ENCODE results near the gene TPK1.
A peak's percentile ranks its signal among the peaks of the same experiment; 100 is the strongest.
"Not testable (repeated sequence)": the region's sequence is repeated elsewhere in the genome, so short reads cannot be mapped to it uniquely, and the experiment has no call there.

TPK1 gene

DNA sequence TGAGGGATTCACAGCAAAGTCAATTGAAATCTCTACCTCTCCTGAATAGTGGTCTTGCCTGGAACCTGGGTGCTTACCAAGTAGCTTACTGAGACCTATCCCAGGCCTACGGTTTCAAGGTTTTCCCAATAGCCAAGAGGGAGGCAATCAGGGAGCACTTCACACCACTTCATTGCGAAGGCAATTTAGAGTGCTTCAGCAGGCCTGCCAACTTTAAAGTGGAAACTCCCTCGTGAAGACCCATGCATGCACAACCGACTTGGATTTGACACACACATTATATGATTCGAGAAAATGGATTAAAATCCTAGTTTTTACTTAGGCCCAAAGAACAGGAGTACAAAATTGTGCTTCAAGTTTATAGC is 380.8 kb downstream of the TPK1 start:
- no peak for DNase-seq

DNA sequence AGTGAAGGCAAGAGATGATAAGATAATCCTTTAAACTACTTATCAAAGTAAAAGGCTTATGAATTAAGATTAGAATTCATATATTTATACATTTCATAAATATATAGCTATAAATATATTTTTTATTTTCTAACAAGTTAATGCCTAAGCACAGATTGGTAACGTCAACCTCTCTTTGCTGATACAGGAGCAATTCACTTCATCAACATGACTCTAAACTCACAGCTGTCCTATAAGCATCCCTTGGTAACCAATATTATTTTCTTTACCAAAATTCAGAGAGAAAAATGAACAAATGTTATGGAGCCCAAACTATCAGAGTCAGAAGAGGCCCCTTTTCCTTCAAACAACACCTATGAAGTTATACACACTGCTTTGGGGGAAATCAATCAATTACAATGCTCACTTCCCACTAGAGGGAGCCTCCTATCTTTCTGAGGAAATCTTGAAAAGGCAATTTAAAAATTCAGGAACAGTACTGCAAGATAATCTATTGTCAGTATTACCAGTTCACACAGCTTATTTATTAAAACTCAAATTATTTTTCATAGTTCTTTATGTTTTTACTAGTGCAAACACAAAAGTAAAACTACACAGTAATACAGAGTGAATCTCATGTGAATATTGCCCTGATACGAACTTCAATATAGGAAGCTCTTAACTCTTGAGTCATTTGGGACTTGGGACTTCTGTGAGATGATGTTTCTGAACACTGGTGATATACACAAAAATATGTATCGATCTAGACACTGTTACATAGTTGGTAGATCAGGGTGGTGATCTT is 381.4 kb downstream of the TPK1 start:
- no peak for DNase-seq

- no peak for DNase-seq
Observed at GRCh38 chr7:144452064-144452463, 383.8 kb downstream of the TPK1 start.

DNA sequence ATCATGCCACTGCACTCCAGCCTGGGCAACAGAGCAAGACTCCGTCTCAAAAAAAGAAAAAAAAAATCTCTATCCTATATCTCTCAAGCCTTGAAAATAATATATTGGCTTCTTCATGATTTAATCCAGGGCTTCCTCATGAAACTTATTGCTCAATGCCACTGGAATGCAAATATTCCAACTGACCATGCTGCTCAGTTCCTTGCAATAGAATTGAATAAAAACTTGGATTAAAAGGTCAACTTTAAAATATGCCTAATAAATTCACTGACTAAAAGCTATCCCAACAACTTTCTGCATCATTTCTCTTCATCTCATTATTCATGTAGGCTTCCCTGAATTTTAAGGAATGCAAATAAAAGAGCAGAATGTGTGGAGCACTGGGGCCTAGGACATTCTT is 390.3 kb downstream of the TPK1 start:
- no peak for DNase-seq

GRCh38 chr7:144439717-144440205 is 396.1 kb downstream of the TPK1 start:
- no peak for DNase-seq

DNA sequence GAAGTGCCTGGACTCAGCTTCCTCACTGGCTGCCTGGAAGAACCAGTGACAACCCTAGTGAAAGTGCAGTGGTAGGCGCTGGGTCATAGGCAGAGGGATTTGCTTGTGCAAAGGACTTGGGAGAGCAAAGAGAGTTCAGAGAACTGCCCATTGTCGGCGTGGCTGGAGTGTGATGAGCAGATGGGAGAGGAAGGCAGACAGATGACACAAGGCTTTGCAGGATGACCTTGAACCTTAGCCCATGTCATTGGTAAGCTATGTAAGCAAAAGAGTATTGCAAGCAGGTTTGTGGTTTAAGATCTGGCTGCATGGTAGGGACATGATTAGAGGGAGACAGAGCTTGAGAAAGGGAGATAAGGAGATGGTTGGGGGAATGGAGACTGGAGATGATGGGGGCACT is 397.1 kb downstream of the TPK1 start:
- no peak for DNase-seq

DNA sequence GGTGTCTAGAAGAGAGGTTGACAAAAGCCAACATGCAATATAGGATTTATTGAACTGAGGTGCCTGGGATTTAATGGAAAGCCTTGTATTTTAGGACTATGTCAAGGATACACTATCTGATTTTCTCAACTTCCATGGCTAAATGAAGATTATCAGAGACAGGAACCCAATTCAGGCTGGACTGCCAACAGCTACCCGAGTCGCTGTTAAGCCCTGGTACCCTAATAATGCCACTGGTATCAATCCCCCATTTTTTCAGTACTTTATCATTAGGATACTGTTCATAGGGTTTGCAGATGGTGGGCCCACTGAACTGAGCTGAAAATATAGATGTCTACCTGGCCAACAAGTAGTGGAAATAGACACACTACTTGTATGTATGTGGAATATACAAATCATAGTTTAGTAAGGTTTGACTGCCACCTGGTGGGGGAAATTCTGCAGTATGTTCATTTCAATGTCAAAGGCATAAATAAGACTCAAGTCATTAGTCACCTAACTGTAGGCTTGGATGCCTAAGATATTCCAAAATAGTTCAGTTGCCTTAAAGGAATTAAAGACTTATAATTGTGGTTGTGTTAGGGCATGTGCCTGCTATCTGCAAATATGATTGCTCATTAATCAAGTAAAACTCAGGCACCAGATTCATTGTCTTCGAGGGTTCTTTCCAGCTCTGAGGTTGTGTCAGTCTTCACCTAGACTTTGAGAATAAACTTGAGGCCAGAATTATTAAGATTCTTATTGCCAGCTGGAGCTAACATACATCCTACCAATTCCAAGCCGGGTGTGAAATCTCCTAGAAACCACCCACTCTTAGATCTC is 398.3 kb downstream of the TPK1 start:
- DNase-seq = peak; percentile 37

GRCh38 chr7:144436500-144436899 is 399.4 kb downstream of the TPK1 start:
- DNase-seq = no peak

GRCh38 chr7:144428431-144428830 is 407.4 kb downstream of the TPK1 start:
- DNase-seq = no peak

- DNase-seq = not testable (repeated sequence)
Observed at GRCh38 chr7:144427539-144427938, 408.3 kb downstream of the TPK1 start.

GRCh38 chr7:144418931-144419330 is 416.9 kb downstream of the TPK1 start:
- not testable (repeated sequence) for DNase-seq

- DNase-seq = no peak
Observed at GRCh38 chr7:144416341-144416740, 419.5 kb downstream of the TPK1 start.

GRCh38 chr7:144415858-144416257 is 420.0 kb downstream of the TPK1 start:
- no peak for DNase-seq

DNA sequence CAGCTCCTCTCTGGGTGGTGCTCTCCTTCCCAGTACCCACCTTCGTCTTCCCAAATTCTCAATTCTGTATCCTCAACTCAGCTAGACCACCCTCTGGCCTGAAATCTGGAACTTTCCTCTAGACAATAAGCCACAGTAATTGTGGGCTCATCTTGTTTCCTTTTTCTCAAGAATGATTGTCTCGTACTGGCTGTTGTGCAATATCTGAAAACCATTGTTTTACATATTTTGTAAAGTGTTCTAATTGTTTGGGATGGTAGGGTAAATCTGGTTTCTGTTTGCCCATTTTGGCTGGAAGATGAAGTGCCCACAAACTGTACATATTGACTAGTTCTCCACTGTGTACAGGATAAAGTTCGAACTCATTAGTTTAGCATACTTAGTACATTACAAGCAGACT is 421.0 kb downstream of the TPK1 start:
- no peak for DNase-seq

- no peak for DNase-seq
Observed at GRCh38 chr7:144410441-144410840, 425.4 kb downstream of the TPK1 start.

DNA sequence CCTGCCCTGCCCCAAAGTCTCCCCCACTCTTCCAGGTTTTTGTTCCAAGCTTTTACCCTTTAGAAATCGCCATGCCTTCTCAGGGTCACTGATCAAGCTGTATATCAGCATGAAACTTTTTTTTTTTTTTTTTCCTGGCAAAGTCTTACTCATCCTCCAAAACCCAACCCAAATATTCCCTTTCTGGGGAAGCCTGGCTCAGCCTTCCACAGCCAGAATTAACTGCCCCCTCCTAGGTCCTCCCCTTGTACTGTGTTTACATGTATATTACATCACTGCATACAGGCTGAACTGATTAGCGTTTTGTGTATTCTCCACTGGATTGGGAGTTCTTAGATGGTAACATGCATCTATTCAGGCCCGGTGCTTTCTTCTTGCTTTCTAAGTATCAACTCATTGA is 427.7 kb downstream of the TPK1 start:
- DNase-seq = no peak

DNA sequence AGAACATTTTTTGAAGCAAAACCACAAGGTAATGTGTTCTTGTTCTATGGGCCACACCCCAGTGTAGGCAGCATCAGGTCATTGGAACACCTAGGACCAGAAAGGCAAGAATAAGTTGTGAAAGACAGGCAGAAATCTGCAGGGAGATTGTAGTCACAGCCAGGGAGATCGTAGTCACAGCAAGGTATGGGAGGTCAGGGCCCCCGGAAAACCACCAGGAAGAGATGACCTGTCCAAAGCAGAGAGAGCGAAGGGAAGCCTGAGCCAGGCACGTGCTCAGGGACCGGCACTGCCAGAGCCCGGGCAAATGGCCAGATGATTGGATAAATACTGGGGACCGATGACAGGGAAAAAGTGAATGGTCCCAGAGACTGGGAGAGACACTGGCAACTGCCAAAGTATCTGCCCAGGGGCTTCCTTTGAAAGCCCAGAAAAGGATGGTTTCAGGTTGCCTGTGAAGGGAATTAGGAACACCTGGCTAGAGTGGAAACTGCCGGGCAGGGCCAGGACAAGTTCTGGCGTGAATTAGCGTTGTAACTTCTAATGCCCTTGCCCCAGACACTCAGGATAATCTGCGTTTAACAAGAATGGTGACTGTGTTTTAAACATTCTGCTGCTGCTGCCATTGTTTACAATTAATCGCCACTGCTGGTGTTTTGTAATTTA is 428.5 kb downstream of the TPK1 start:
- no peak for DNase-seq

GRCh38 chr7:144404946-144405345 is 430.9 kb downstream of the TPK1 start:
- DNase-seq = no peak

GRCh38 chr7:144403649-144404061 is 432.2 kb downstream of the TPK1 start, which contains the start of gene NOBOX:
NOBOX (minus strand) TSS chr7:144403693.
- DNase-seq = no peak

DNA sequence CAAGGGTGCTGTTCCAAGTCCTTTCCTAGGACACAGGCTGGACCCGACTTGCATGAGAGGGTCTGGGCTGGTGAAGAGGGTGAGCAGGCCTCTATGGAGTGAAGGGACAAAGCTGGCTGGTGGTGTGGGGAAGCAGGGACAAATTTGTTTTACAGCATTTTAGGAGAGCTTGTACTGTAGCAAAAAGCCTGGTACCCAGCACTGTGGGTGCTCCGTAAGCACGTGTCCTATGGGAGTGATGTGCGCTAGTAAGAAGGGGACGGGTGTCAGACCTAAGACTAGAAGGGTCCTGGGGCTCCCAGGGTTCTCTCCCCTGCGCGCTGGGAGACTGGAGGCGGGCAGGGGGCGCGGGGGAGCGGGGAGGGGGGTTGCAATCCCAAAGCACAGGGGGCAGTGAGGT is 432.8 kb downstream of the TPK1 start:
- no peak for DNase-seq

All from DMS153 (cell line).